K562 (cell line): ENCODE results near the gene SLC12A3. TPM values are rescaled to one million over a fixed set of nuclear protein-coding genes. Genes with fewer than 3 reads are reported as not detected.

Source experiments
- ATAC-seq: fragments of 200-7000 bp; cut with Tn5 transposase; 3 replicates; pipeline ENCODE4 v1.9.1; 2020; ENCODE audit warnings: moderate library complexity
- BruUV-seq: library from RNA; stranded (reverse); fragments of 400-500 nt; replicated peaks from 2 replicates; lab custom pipeline; 2021; lab: Mats Ljungman, UMichigan
- CTCF ChIA-PET: fragments of 300-600 bp; formaldehyde crosslinking; extraction: SDS; loops from one replicate; lab custom pipeline; 2021; ENCODE audit warnings: low intra/inter-chr PET ratio; lab: Yijun Ruan, JAX
- POLR2A ChIA-PET: fragments of 300-600, 350-650 bp; sonication (Branson Sonifier 250); formaldehyde crosslinking; extraction: SDS; loops from one replicate; lab custom pipeline; 2021; ENCODE audit warnings: antibody characterized with exemption, inconsistent platforms; lab: Yijun Ruan, JAX
- DNase-seq, 4 experiments: peaks; one replicate each; pipeline versions ENCODE4 v3.0.0 to v3.0.0-alpha.2; 2011 to 2018; ENCODE audit warnings: low spot score in 3 of 4, mixed read lengths in 3 of 4; ENCODE audit errors: extremely low read depth in 1 of 4
- FAIRE-seq: peaks from 2 replicates; lab custom pipeline; 2011; peaks lifted over from hg19 to GRCh38; lab: Jason Lieb, UNC
- H2AFZ ChIP-seq: 2 replicates; pipeline ENCODE4 v1.6.0; 2011; ENCODE audit warnings: low read depth, low read length, control low read depth, inconsistent platforms
- H3K27ac ChIP-seq: fragments of 200-600 bp; 3 replicates; pipeline ENCODE4 v1.8.0; 2011; ENCODE audit warnings: low read depth, mild to moderate bottlenecking, control low read depth, inconsistent platforms, low read length, moderate library complexity, mixed read lengths; ENCODE audit errors: extremely low read depth
- H3K27me3 ChIP-seq, 2 experiments: fragments of 300-600 bp in 1 of 2; 2 replicates in 1 of 2; 3 replicates in 1 of 2; pipeline versions ENCODE4 v1.6.0 to v1.8.0; 2011; ENCODE audit warnings: inconsistent platforms in 2 of 2, low read length in 2 of 2, mild to moderate bottlenecking in 1 of 2, mixed read lengths in 1 of 2, moderate library complexity in 1 of 2; ENCODE audit not compliant: control insufficient read depth in 2 of 2, insufficient read depth in 2 of 2
- H3K36me3 ChIP-seq: fragments of 300-600 bp; 3 replicates; pipeline ENCODE4 v1.8.0; 2011; ENCODE audit warnings: mild to moderate bottlenecking, low read length, inconsistent platforms; ENCODE audit not compliant: control insufficient read depth, insufficient read depth
- H3K4me1 ChIP-seq, 2 experiments: fragments of 200-600 bp in 1 of 2; replicated peaks in 1 of 2; 2 replicates in 1 of 2; 3 replicates in 1 of 2; pipeline versions ENCODE4 v1.5.1 to v1.8.0; 2011; ENCODE audit warnings: inconsistent platforms in 2 of 2, low read length in 2 of 2, mild to moderate bottlenecking in 1 of 2, mixed read lengths in 1 of 2, moderate library complexity in 1 of 2; ENCODE audit not compliant: control insufficient read depth in 2 of 2, insufficient read depth in 2 of 2
- H3K4me2 ChIP-seq: 2 replicates; pipeline ENCODE4 v1.6.1; 2011; ENCODE audit warnings: low read length, control low read depth, inconsistent platforms, mixed read lengths; ENCODE audit not compliant: insufficient read depth
- H3K4me3 ChIP-seq: fragments of 200-600 bp; sonication (generic), shearing (Covaris generic); 2 replicates; pipeline ENCODE4 v1.5.1; 2016; ENCODE audit warnings: control low read depth, inconsistent platforms
- H3K79me2 ChIP-seq: fragments of 200-600 bp; 3 replicates; pipeline ENCODE4 v1.8.0; 2011; ENCODE audit warnings: low read length, inconsistent platforms; ENCODE audit not compliant: control insufficient read depth, insufficient read depth
- H3K9ac ChIP-seq, 2 experiments: 2 replicates each; pipeline versions ENCODE4 v1.6.0 to v1.6.1; 2011; ENCODE audit warnings: low read depth in 2 of 2, low read length in 2 of 2, control low read depth in 1 of 2, inconsistent platforms in 1 of 2, mild to moderate bottlenecking in 1 of 2, mixed read lengths in 1 of 2; ENCODE audit not compliant: insufficient read depth in 1 of 2
- H3K9me1 ChIP-seq: one replicate; pipeline ENCODE4 v1.6.0; 2011; ENCODE audit warnings: inconsistent platforms, mild to moderate bottlenecking, low read length, moderate library complexity; ENCODE audit not compliant: control insufficient read depth, insufficient read depth
- H3K9me3 ChIP-seq: replicated peaks from 2 replicates; pipeline ENCODE4 v1.5.1; 2011; ENCODE audit warnings: low read depth, low read length, inconsistent platforms; ENCODE audit not compliant: control insufficient read depth, insufficient read depth
- H4K20me1 ChIP-seq: replicated peaks from 2 replicates; pipeline ENCODE4 v1.6.1; 2011; ENCODE audit warnings: low read length, inconsistent platforms, mixed read lengths; ENCODE audit not compliant: control insufficient read depth, insufficient read depth
- C11orf30 ChIP-seq: fragments of 450-650 bp; IDR thresholded peaks from 2 replicates; pipeline ENCODE4 v1.6.1; 2016; ENCODE audit warnings: low read depth, mild to moderate bottlenecking
- COPS2 ChIP-seq: fragments of 450-650 bp; conservative IDR thresholded peaks from 2 replicates; pipeline ENCODE4 v1.6.1; 2016; ENCODE audit warnings: mild to moderate bottlenecking, moderate library complexity
- ETS2 ChIP-seq: IDR thresholded peaks from 2 replicates; pipeline ENCODE4 v1.6.1; 2016; ENCODE audit warnings: borderline replicate concordance, missing genetic modification characterization, mild to moderate bottlenecking, moderate library complexity, missing compliant biosample characterization; ENCODE audit not compliant: poor library complexity, severe bottlenecking
- NCOA6 ChIP-seq: fragments of 450-650 bp; IDR thresholded peaks from 2 replicates; pipeline ENCODE4 v1.6.1; 2017; ENCODE audit warnings: mild to moderate bottlenecking
- NR2F6 ChIP-seq: fragments of 450-650 bp; formaldehyde crosslinking; IDR thresholded peaks from 2 replicates; pipeline ENCODE4 v1.4.0; 2020; ENCODE audit warnings: mild to moderate bottlenecking
- TRIM28 ChIP-seq: fragments of 450-650 bp; IDR thresholded peaks from 2 replicates; pipeline ENCODE4 v1.6.1; 2017
- XRCC3 ChIP-seq: fragments of 450-650 bp; IDR thresholded peaks from 2 replicates; pipeline ENCODE4 v1.6.1; 2017; ENCODE audit warnings: mild to moderate bottlenecking, moderate library complexity
- ZNF165 ChIP-seq: fragments of 250-450 bp; sonication (Bioruptor Pico); IDR thresholded peaks from 2 replicates; pipeline ENCODE4 v1.4.0; 2020; ENCODE audit warnings: borderline replicate concordance
- WGBS: fragments of 100-300 bp; shearing (Covaris generic); methylation state at CpG from one replicate; pipeline ENCODE4 v1.1.6; 2016; ENCODE audit warnings: low coverage, mixed read lengths; ENCODE audit not compliant: insufficient coverage; ENCODE audit errors: missing lambda C conversion rate; 5-methylcytosine and 5-hydroxymethylcytosine counted together
- in situ Hi-C: fragments of 300-500 bp; cut with MboI; formaldehyde crosslinking; loops from 4 replicates; pipeline ENCODE4 v1.15.0; 2018; ENCODE audit warnings: inconsistent platforms, mixed read lengths
- intact Hi-C: fragments of 100-400 bp; cut with micrococcal nuclease; formaldehyde crosslinking; loops from 2 replicates; pipeline ENCODE4 v1.14.2; 2022
- polyA plus RNA-seq, 8 experiments: library from polyadenylated mRNA; depleted of rRNA in 4 of 8; stranded (reverse) in 5 of 8; unstranded in 3 of 8; fragments of >200 nt; fragmentation: Nextera tagmentation in 2 of 8; fragmentation: Illumina TruSeq in 1 of 8; extraction: Ambion mirVana in 2 of 8; extraction: Trizol in 1 of 8; gene quantifications; 2 replicates each; pipeline versions ENCODE4 v1.2.1 to v1.2.3, GENCODE V29; 2011 to 2014; ENCODE audit warnings: inconsistent platforms in 1 of 8, missing spikeins in 1 of 8
- total RNA-seq, 7 experiments: library from RNA; depleted of rRNA in 6 of 7; stranded (reverse); fragments of >200 nt in 6 of 7; fragmentation: Illumina TruSeq in 2 of 7; extraction: Trizol in 2 of 7; gene quantifications; 2 replicates each; pipeline versions ENCODE4 v1.2.1 to v1.2.3, GENCODE V29; 2011 to 2021; ENCODE audit warnings: low replicate concordance in 1 of 7
- TF ChIP-seq, protein P1 (sequence below): fragments of 200-400 bp; formaldehyde crosslinking; IDR thresholded peaks from 2 replicates; pipeline ENCODE4 v1.6.1; 2017; ENCODE audit warnings: mild to moderate bottlenecking, low read depth, low read length, moderate library complexity

Gene SLC12A3
- total and polyA plus RNA-seq, 9 of the 15 experiments (the other 6 are each of a cell fraction or from before 2014, with no cell fraction given) = not detected

DNA sequence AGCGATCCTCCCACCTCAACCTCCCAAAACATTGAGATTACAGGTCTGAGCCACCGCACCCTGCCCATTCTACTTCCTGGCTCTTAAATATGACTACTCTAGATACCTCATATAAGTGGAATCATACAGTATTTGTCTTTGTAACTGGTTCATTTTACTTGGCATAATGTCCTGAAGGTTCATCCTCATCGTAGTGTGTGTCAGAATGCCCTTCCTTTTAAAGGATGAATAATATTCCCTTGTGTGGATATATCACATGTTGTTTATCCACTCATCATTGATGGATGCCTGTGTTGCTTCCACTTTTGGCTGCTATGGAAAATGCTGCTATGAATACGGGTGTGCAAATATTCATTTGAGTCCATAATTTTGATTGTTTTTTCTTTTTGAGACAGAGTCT, 91.1 kb downstream of the SLC12A3 start:
- Histone ChIP-seq H3K27me3 (peaks cover 17 to 28% of the 10 kb centered on the region in 2 experiments; a peak in 3 of 5 replicates), H3K9me3 (0 out of 2 replicates have a peak, but pooled peaks cover 1% of the 10 kb centered on the region), H3K36me3 (no peaks in the 10 kb centered on the region), H3K4me3 (no peak overlapping the region), H4K20me1 (no peaks in the 10 kb centered on the region), H3K4me2 (no peak overlapping the region), H3K79me2 (no peaks in the 10 kb centered on the region), H3K4me1 (peaks cover 0 to 5% of the 10 kb centered on the region in 2 experiments; a peak in 1 of 5 replicates), H2AFZ (no peak overlapping the region), H3K9ac (no peak overlapping the region), H3K27ac (no peak overlapping the region), H3K9me1 (no peaks in the 10 kb centered on the region)
- intact Hi-C loops = no loop called here
- in situ Hi-C loops = no loop called here
- ChIA-PET POLR2A (interaction anchor here (2.0 kb wide), 1 partner anchor 9 kb away, joined by 7 read pairs; no protein-coding TSS in a partner anchor), CTCF (no interaction called here)
- FAIRE-seq = no peak
- ATAC-seq = no peak
- 4% methylated on average over 4 of the region's 4 CpGs for WGBS
- TF ChIP-seq COPS2 (no peak), NR2F6 (no peak), ETS2 (tag) (no peak), ZNF165 (CRISPR knock-in tag) (no peak), NCOA6 (no peak), C11orf30 (no peak), TRIM28 (no peak), XRCC3 (no peak)
- TF ChIP-seq, protein P1, sequence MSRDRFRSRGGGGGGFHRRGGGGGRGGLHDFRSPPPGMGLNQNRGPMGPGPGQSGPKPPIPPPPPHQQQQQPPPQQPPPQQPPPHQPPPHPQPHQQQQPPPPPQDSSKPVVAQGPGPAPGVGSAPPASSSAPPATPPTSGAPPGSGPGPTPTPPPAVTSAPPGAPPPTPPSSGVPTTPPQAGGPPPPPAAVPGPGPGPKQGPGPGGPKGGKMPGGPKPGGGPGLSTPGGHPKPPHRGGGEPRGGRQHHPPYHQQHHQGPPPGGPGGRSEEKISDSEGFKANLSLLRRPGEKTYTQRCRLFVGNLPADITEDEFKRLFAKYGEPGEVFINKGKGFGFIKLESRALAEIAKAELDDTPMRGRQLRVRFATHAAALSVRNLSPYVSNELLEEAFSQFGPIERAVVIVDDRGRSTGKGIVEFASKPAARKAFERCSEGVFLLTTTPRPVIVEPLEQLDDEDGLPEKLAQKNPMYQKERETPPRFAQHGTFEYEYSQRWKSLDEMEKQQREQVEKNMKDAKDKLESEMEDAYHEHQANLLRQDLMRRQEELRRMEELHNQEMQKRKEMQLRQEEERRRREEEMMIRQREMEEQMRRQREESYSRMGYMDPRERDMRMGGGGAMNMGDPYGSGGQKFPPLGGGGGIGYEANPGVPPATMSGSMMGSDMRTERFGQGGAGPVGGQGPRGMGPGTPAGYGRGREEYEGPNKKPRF = no peak
- no TSS peak for BruUV-seq
- DNase-seq = no peak
